Measurements from ENCODE around the gene TGM4.
A peak's percentile ranks its signal among the peaks of the same experiment; 100 is the strongest.

Gene TGM4

DNA sequence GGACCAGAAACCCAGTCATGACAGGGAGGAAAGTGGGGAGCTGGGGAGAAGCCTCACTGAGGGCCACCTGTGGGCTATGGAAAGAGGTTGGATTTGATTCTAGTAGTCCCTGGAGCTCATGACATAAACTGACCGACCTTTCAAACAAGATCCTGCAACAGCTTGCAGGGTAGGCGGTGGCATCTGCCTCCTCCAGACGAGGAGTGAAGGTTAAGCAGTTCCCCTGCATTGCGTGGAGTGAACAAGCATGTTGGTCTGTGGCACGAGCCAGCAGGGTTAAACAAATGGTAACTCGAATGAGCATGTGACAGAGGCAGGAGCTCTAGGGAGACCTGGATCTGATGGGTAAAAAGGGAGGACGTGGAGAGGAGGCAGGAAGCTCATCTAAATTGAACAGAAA lies 12.7 kb downstream of the TGM4 start:
- H3K4me3 ChIP-seq (ENCODE audit: low read length), result no peak overlapping the region
- H3K27me3 ChIP-seq (ENCODE audit: insufficient read depth, low read length), result no peaks in the 10 kb centered on the region

DNA sequence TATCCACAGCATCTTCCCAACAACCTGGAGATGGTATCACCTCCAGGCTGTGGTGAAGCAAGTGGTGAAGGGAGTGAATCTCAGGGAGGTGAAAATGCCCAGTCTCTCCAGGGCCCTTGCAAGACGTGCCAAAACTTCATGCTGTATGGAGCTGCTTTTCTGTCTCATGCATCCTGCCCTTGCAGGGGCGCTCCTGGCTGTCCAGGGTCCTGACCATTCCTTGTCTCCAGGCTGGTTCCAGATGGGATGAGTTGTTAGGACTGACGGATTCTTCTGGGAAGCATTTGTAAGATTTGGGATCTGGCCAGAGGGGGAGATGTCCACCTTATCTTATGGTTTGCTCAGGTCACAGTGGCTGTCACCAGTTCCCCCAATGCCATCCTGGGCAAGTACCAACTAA lies 15.8 kb downstream of the TGM4 start:
- no peak overlapping the region for H3K4me3 ChIP-seq (ENCODE audit: low read length)
- no peaks in the 10 kb centered on the region for H3K9me3 ChIP-seq (ENCODE audit: low read length)
- no peaks in the 10 kb centered on the region for H3K36me3 ChIP-seq (ENCODE audit: insufficient read depth, low read length)
- H3K27me3 ChIP-seq (ENCODE audit: insufficient read depth, low read length), result no peaks in the 10 kb centered on the region
- peaks cover 2% of the 10 kb centered on the region for H3K4me1 ChIP-seq (ENCODE audit: insufficient read depth, low read length)
- no peak overlapping the region for H2AFZ ChIP-seq (ENCODE audit: low read depth, low read length)

More for the DNA sequence above, 12.7 kb downstream of the TGM4 start:
- no peaks in the 10 kb centered on the region for H3K36me3 ChIP-seq (ENCODE audit: insufficient read depth, low read length)
- peaks cover 3% of the 10 kb centered on the region for H3K9me3 ChIP-seq (ENCODE audit: low read length)
- no peaks in the 10 kb centered on the region for H3K4me1 ChIP-seq (ENCODE audit: insufficient read depth, low read length)
- H2AFZ ChIP-seq (ENCODE audit: low read depth, low read length), result no peak overlapping the region

DNA sequence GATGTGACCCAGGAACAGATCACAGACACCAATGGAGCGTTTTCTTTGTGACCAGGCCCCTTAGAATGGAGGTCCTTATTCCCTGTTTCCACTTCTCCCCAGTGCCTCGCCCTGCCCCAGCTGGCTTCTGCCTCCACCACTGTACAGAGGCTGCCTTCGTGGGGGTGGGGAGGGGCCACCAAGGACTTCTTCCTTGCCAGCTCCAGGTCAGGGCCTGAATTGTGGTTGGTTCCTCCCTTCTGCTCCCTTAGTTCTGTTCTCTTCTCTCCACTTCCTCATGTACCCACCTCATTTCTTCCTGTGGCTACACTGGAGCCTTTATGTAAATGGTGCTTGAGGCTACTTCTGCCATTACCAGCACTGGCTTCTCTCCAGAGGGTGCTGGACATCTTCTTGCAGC lies 16.4 kb downstream of the TGM4 start:
- peaks cover 2% of the 10 kb centered on the region for H3K4me1 ChIP-seq (ENCODE audit: insufficient read depth, low read length)
- no peak overlapping the region for H3K4me3 ChIP-seq (ENCODE audit: low read length)
- H2AFZ ChIP-seq (ENCODE audit: low read depth, low read length), result no peak overlapping the region
- H3K36me3 ChIP-seq (ENCODE audit: insufficient read depth, low read length), result no peaks in the 10 kb centered on the region
- H3K27me3 ChIP-seq (ENCODE audit: insufficient read depth, low read length), result no peaks in the 10 kb centered on the region
- no peaks in the 10 kb centered on the region for H3K9me3 ChIP-seq (ENCODE audit: low read length)

DNA sequence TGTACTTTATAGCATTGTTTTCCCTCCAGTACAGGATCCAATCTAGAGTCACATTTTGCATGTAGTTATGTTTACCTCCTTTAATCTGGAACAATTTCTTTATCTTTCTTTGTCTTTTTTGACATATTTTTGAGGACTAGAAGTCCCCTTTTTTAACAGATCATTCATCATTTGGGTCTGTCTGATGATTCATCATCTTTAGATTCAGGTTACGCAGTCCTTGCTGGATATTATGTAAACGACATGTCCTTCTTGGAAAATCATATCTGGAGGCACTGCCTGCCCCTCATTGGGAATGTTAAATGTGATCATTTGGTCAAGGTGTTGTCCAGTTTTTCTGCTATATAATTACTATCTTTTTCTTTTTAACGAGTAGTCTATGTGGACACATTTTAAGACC lies 18.3 kb downstream of the TGM4 start:
- H3K36me3 ChIP-seq (ENCODE audit: insufficient read depth, low read length), result no peaks in the 10 kb centered on the region
- no peak overlapping the region for H3K4me3 ChIP-seq (ENCODE audit: low read length)
- H3K9me3 ChIP-seq (ENCODE audit: low read length), result no peaks in the 10 kb centered on the region
- H3K27me3 ChIP-seq (ENCODE audit: insufficient read depth, low read length), result no peaks in the 10 kb centered on the region
- peaks cover 2% of the 10 kb centered on the region for H3K4me1 ChIP-seq (ENCODE audit: insufficient read depth, low read length)
- H2AFZ ChIP-seq (ENCODE audit: low read depth, low read length), result no peak overlapping the region

DNA sequence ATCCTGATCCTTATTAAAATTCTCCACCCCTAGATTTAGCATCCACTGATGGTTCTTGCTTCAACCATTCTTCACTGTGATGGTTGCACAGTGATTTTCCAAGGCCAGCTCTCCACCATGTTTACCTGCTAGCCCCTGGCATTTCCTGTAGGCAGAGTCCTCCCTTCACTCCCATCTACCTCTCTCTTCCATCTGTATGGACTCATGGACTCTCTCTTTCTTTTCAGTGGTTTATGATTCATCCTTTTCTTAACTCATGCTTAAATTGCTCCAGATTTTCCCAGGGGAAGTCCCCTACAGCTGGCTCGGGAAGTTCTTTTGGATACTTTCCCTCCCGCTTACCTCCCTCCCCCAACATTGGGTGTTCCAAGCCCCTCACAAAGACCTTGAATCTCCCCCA lies 18.7 kb downstream of the TGM4 start:
- Histone ChIP-seq H3K36me3 (ENCODE audit: insufficient read depth, low read length) (no peaks in the 10 kb centered on the region), H3K9me3 (ENCODE audit: low read length) (no peaks in the 10 kb centered on the region), H3K4me1 (ENCODE audit: insufficient read depth, low read length) (peaks cover 2% of the 10 kb centered on the region), H3K27me3 (ENCODE audit: insufficient read depth, low read length) (no peaks in the 10 kb centered on the region), H2AFZ (ENCODE audit: low read depth, low read length) (no peak overlapping the region), H3K4me3 (ENCODE audit: low read length) (no peak overlapping the region)

DNA sequence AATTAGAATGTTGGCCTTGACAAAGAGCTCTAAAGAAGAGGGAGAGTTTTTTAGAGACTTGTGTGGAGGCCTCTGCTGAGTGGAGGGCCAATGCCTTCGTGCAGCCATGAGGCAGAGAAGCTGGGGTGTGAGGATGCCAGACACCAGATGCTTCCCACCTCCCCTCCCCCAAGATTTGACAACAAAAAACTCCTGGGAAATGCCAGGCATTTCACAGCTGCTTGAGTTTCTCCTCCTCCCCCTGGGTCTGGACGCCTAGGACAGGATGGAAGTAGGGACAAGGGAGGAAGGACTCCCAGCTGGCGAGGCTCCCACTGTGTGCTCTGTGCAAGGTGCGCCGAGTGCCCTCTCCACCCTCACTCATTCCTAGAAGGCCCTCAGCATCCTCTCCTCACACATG lies 20.1 kb downstream of the TGM4 start:
- H3K9me3 ChIP-seq (ENCODE audit: low read length), result no peaks in the 10 kb centered on the region
- H3K4me1 ChIP-seq (ENCODE audit: insufficient read depth, low read length), result peaks cover 11% of the 10 kb centered on the region
- no peaks in the 10 kb centered on the region for H3K27me3 ChIP-seq (ENCODE audit: insufficient read depth, low read length)
- H2AFZ ChIP-seq (ENCODE audit: low read depth, low read length), result no peak overlapping the region
- no peak overlapping the region for H3K4me3 ChIP-seq (ENCODE audit: low read length)
- H3K36me3 ChIP-seq (ENCODE audit: insufficient read depth, low read length), result no peaks in the 10 kb centered on the region

DNA sequence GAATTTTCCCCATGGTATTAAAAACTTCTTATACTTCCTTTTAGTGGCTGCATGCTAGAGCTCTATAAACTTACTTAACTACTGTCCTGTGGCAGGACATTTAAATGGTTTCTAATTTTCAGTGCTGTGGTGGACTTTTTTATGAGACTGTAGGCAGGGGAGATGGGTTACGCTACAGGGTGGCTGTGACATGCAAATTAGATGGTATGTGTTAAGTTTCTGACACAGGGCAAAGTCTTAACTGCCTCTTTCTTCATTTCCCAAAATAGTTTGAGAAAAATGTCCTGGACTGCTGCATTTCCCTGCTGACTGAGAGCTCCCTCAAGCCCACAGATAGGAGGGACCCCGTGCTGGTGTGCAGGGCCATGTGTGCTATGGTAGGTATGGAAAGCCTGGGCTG lies 22.0 kb downstream of the TGM4 start:
- Histone ChIP-seq H2AFZ (ENCODE audit: low read depth, low read length) (no peak overlapping the region), H3K27me3 (ENCODE audit: insufficient read depth, low read length) (no peaks in the 10 kb centered on the region), H3K36me3 (ENCODE audit: insufficient read depth, low read length) (no peaks in the 10 kb centered on the region), H3K4me1 (ENCODE audit: insufficient read depth, low read length) (peaks cover 22% of the 10 kb centered on the region), H3K4me3 (ENCODE audit: low read length) (no peak overlapping the region), H3K9me3 (ENCODE audit: low read length) (no peaks in the 10 kb centered on the region)

DNA sequence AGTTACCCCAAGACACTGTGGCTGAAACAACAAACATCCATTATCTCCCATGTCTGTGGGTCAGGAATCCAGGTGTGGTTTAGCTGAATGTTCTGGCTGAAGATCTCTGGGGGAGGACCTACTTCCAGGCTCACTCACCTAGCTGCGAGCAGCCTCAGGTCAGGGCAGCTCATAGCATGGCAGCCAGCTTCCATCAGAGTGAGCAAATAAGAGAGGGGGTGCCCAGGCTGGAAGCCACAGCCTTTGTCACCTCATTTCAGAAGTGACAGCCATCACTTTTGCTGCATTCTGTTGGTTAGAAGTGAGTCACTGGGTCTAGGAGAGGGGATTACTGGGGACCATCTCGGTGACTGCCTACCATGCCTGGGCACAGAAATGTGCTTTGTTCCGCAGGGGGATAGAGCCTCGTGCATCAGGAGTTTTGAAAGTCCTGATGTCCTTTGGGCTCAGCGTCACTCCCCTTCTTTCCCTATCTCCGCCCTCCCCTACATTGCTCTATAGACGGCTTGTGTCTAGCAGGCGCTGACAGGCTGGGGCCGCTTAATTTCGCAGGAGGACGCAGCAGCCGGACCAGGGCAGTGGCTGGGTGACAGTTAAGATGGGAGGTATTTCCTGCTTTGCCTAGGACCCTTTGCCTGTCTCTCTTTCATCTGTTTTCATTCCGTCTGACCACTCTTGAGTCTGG lies 25.4 kb downstream of the TGM4 start:
- Histone ChIP-seq H3K4me3 (ENCODE audit: low read length) (no peak overlapping the region), H3K36me3 (ENCODE audit: insufficient read depth, low read length) (no peaks in the 10 kb centered on the region)

DNA sequence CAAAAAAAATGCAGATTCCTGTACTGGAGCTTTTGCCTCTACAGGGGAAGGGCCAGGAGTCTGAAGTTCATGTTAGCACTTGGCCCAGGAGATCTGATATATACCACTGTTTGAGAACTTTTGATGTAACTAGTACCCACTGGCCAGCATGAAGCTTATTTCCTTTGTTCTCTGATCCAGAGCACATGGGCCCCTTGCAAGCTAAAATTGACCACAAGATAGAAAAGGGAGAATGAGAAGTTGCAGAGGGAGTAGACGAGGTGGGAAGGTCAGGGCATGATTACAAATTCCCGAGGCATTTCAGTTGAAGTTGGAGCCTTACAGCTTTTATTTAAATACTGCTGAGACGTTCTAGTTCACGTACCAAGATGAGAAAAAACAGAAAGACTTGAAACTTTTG lies 28.2 kb downstream of the TGM4 start:
- H3K4me3 ChIP-seq (ENCODE audit: low read length), result no peak overlapping the region
- H3K4me1 ChIP-seq (ENCODE audit: insufficient read depth, low read length), result peaks cover 24% of the 10 kb centered on the region
- H2AFZ ChIP-seq (ENCODE audit: low read depth, low read length), result peak overlapping the region; percentile 58
- H3K27me3 ChIP-seq (ENCODE audit: insufficient read depth, low read length), result no peaks in the 10 kb centered on the region
- no peaks in the 10 kb centered on the region for H3K9me3 ChIP-seq (ENCODE audit: low read length)
- no peaks in the 10 kb centered on the region for H3K36me3 ChIP-seq (ENCODE audit: insufficient read depth, low read length)

More for the DNA sequence above, 25.4 kb downstream of the TGM4 start:
- H3K4me1 ChIP-seq (ENCODE audit: insufficient read depth, low read length), result peaks cover 20% of the 10 kb centered on the region
- H3K27me3 ChIP-seq (ENCODE audit: insufficient read depth, low read length), result no peaks in the 10 kb centered on the region
- H3K9me3 ChIP-seq (ENCODE audit: low read length), result no peaks in the 10 kb centered on the region
- H2AFZ ChIP-seq (ENCODE audit: low read depth, low read length), result no peak overlapping the region

DNA sequence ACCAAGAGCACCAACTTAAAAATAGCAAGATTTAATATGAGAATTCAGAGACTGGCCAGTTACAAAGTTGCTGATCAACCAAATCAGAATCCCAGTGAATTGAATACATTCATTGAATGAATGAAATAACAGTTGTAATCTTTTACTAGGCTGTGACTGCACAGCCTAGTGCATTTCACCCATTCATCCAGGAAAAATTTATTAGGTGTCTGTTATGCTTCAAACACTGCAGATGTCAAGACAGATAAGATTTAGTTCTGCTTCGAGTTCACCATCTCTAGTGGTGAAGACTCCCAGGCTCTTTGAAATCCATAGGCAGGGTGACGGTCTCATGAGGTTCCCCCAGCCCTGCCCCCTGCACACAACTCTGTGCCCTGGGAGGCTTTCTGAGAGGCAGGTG lies 28.9 kb downstream of the TGM4 start:
- no peaks in the 10 kb centered on the region for H3K9me3 ChIP-seq (ENCODE audit: low read length)
- no peaks in the 10 kb centered on the region for H3K27me3 ChIP-seq (ENCODE audit: insufficient read depth, low read length)
- H3K4me3 ChIP-seq (ENCODE audit: low read length), result no peak overlapping the region
- H3K4me1 ChIP-seq (ENCODE audit: insufficient read depth, low read length), result peaks cover 24% of the 10 kb centered on the region
- H2AFZ ChIP-seq (ENCODE audit: low read depth, low read length), result no peak overlapping the region
- H3K36me3 ChIP-seq (ENCODE audit: insufficient read depth, low read length), result no peaks in the 10 kb centered on the region

DNA sequence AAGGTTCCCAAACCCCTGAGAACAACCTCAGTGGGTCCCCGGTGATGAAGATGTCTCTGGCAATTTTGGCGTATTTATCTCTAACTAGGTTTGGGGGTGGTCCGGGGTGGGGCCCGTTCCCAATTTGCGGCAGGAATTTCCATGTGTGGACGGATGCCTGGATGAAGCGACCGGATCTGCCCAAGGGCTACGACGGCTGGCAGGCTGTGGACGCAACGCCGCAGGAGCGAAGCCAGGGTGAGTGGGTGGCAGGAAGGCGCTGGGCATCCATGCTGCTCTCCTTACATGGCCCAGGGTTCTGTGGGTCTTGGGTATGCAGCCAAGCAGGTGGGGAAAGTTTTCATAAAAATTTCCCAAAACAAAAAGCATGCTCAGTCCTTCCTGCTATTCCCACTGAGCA lies 29.3 kb downstream of the TGM4 start:
- Histone ChIP-seq H3K4me3 (ENCODE audit: low read length) (no peak overlapping the region), H2AFZ (ENCODE audit: low read depth, low read length) (no peak overlapping the region), H3K4me1 (ENCODE audit: insufficient read depth, low read length) (peaks cover 23% of the 10 kb centered on the region), H3K36me3 (ENCODE audit: insufficient read depth, low read length) (no peaks in the 10 kb centered on the region), H3K9me3 (ENCODE audit: low read length) (no peaks in the 10 kb centered on the region), H3K27me3 (ENCODE audit: insufficient read depth, low read length) (no peaks in the 10 kb centered on the region)

DNA sequence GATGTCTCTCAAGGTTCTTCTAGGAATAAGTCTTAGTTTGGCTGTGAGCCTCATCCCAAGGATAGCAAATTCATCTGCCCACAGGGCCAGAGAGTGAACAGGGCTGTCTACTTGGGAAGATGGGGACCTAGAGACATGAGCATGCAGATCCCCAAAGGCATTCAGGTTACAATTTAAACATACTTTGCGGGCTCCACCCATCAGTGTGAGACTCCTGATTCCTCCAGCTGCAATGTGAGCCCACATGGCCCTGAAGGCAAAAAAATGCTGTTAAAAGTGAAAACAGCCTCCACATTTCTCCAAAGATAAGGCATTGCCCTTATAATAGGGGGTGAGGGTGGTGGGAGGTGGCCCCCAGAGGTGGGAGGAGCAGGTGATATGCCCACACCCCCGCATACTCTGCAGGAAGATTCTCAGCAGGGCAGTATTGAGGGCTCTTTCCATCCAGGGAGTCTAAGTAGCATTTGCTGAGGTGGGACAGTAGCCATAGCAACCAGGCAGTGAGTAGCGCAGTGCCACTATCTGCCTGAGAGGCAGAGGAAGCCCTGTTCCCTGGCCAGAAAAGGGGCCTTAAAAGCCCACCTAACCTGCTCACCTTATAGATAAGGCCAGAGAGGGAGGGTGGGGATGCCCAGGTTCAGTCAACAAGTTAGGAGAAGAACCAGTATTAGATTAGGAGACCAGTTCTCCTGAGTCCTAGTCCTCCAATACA lies 31.2 kb downstream of the TGM4 start:
- H3K4me1 ChIP-seq (ENCODE audit: insufficient read depth, low read length), result peaks cover 14% of the 10 kb centered on the region
- H3K36me3 ChIP-seq (ENCODE audit: insufficient read depth, low read length), result no peaks in the 10 kb centered on the region
- H2AFZ ChIP-seq (ENCODE audit: low read depth, low read length), result no peak overlapping the region
- H3K9me3 ChIP-seq (ENCODE audit: low read length), result peaks cover 1% of the 10 kb centered on the region
- no peak overlapping the region for H3K4me3 ChIP-seq (ENCODE audit: low read length)
- H3K27me3 ChIP-seq (ENCODE audit: insufficient read depth, low read length), result no peaks in the 10 kb centered on the region

DNA sequence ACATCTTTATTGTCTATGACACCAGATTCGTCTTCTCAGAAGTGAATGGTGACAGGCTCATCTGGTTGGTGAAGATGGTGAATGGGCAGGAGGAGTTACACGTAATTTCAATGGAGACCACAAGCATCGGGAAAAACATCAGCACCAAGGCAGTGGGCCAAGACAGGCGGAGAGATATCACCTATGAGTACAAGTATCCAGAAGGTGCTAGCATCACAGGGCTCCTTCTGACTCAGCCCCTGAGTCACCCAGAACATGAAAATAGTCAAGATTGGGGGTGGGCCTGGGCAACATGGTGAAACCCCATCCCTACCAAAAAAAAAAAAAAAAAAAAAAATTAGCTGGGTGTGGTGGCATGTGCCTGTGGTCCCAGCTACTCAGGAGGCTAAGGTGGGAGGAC lies 32.6 kb downstream of the TGM4 start:
- no peaks in the 10 kb centered on the region for H3K36me3 ChIP-seq (ENCODE audit: insufficient read depth, low read length)
- H2AFZ ChIP-seq (ENCODE audit: low read depth, low read length), result no peak overlapping the region
- H3K27me3 ChIP-seq (ENCODE audit: insufficient read depth, low read length), result no peaks in the 10 kb centered on the region
- H3K9me3 ChIP-seq (ENCODE audit: low read length), result peaks cover 2% of the 10 kb centered on the region
- H3K4me3 ChIP-seq (ENCODE audit: low read length), result no peak overlapping the region
- H3K4me1 ChIP-seq (ENCODE audit: insufficient read depth, low read length), result peaks cover 13% of the 10 kb centered on the region

DNA sequence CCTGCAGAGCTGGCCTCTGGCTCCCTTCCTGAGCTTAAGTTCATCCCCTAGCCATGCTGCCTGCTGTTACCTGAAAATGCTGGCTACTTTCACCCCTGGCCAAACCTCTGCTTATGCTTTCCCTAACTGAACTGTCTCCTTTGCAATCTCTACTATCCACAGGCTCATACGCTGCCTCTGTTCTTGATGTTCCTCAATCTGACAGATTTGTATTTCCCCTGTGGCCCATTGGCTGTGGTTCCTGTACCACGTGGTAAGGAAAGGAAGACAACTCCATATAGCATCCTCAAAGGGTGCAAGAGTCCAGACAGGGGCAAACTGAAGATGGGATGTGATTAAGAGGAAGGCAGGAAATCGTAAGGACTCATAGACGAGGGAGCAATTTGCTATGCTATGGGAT lies 33.2 kb downstream of the TGM4 start:
- H3K4me1 ChIP-seq (ENCODE audit: insufficient read depth, low read length), result peaks cover 13% of the 10 kb centered on the region
- no peaks in the 10 kb centered on the region for H3K36me3 ChIP-seq (ENCODE audit: insufficient read depth, low read length)
- H3K27me3 ChIP-seq (ENCODE audit: insufficient read depth, low read length), result no peaks in the 10 kb centered on the region
- no peak overlapping the region for H2AFZ ChIP-seq (ENCODE audit: low read depth, low read length)
- peaks cover 2% of the 10 kb centered on the region for H3K9me3 ChIP-seq (ENCODE audit: low read length)
- H3K4me3 ChIP-seq (ENCODE audit: low read length), result no peak overlapping the region

Data from neuron (in vitro differentiated cells).